Dedifferentiated amniotic fluid mesenchymal stem cell (primary cell): ENCODE data around the gene ZNF513.

Experiments used
- DNase-seq: peaks from one replicate; pipeline ENCODE4 v3.0.0-alpha.2; 2016; ENCODE audit errors: extremely low spot score

The ZNF513 gene

GRCh38 chr2:27390822-27391679 is 10.5 kb upstream of the ZNF513 start:
- no peak for DNase-seq

GRCh38 chr2:27381577-27382181 is 1.1 kb upstream of the ZNF513 start:
- DNase-seq, result no peak

GRCh38 chr2:27379836-27380625 is 503 bp downstream of the ZNF513 start:
- DNase-seq, result no peak

GRCh38 chr2:27379383-27379835 is 1.1 kb downstream of the ZNF513 start:
- DNase-seq, result no peak

GRCh38 chr2:27378809-27379290 is 1.7 kb downstream of the ZNF513 start:
- DNase-seq, result no peak

- no peak for DNase-seq
Observed at GRCh38 chr2:27378096-27378808, 2.3 kb downstream of the ZNF513 start.

- DNase-seq, result no peak
Observed at GRCh38 chr2:27377618-27378095, 2.9 kb downstream of the ZNF513 start.

- DNase-seq, result no peak
Observed at GRCh38 chr2:27376866-27377617, 3.5 kb downstream of the ZNF513 start.

GRCh38 chr2:27376151-27376865 is 4.2 kb downstream of the ZNF513 start:
- no peak for DNase-seq

- DNase-seq, result no peak
Observed at GRCh38 chr2:27375513-27376099, 4.9 kb downstream of the ZNF513 start.

GRCh38 chr2:27373567-27373966 is 7.0 kb downstream of the ZNF513 start:
- DNase-seq, result no peak

GRCh38 chr2:27372937-27373336 is 7.6 kb downstream of the ZNF513 start:
- DNase-seq, result no peak

GRCh38 chr2:27370816-27371620 is 9.5 kb downstream of the ZNF513 start:
- no peak for DNase-seq

GRCh38 chr2:27370026-27370815 is 10.3 kb downstream of the ZNF513 start, which contains the start of the genes EIF2B4 and SNX17:
Gene EIF2B4, minus strand, starts transcription at chr2:27370338. Its CDS starts 24 bp downstream, at chr2:27370314.
Gene SNX17, plus strand, starts transcription at chr2:27370616. Its CDS starts 128 bp downstream, at chr2:27370744.
- DNase-seq, result peak; percentile 99

- DNase-seq, result peak; percentile 40
Observed at GRCh38 chr2:27369471-27370025, 11.0 kb downstream of the ZNF513 start.

- DNase-seq, result no peak
Observed at GRCh38 chr2:27363933-27364332, 16.6 kb downstream of the ZNF513 start.

GRCh38 chr2:27362678-27363420 is 17.7 kb downstream of the ZNF513 start:
- no peak for DNase-seq
